Measurements from ENCODE around the gene ACSF2. TPM values are rescaled to one million over a fixed set of nuclear protein-coding genes. Genes with fewer than 3 reads are reported as not detected.

Gene ACSF2
- total RNA-seq, result 10 to 100 TPM; 33.1 to 33.4 TPM

- Mint-ChIP-seq H3K4me1 (ENCODE audit: low read depth) (peaks cover 37% of the 10 kb centered on the region), H3K4me3 (peak within 1 kb of the TSS; percentile 82), H3K27me3 (ENCODE audit: low read depth) (no peaks in the 10 kb centered on the region), H3K9me3 (ENCODE audit: insufficient read depth) (no peaks in the 10 kb centered on the region), H3K36me3 (ENCODE audit: low read depth) (no peaks in the 10 kb centered on the region), H3K27ac (peak within 1 kb of the TSS; percentile 90)
- POLR2A ChIA-PET, result interaction anchor here (1.0 to 1.9 kb wide), 5 partner anchors 29 to 54 kb away, joined by 3 to 14 read pairs (median 3); partner anchors contain the start of genes EME1 and LRRC59
- CTCF ChIA-PET, result interaction anchor here (0.7 to 4.5 kb wide), 7 partner anchors 9 to 53 kb away, joined by 3 to 44 read pairs (median 4); partner anchors contain the start of genes LRRC59 and RSAD1
- ATAC-seq (peak; percentile 87), DNase-seq (peak; percentile 81)
Measured at GRCh38 chr17:50425682-50426471, at the start of gene ACSF2. Gene ACSF2 (plus strand): TSS chr17:50426218. CDS start chr17:50426262, 44 bp downstream.

DNA sequence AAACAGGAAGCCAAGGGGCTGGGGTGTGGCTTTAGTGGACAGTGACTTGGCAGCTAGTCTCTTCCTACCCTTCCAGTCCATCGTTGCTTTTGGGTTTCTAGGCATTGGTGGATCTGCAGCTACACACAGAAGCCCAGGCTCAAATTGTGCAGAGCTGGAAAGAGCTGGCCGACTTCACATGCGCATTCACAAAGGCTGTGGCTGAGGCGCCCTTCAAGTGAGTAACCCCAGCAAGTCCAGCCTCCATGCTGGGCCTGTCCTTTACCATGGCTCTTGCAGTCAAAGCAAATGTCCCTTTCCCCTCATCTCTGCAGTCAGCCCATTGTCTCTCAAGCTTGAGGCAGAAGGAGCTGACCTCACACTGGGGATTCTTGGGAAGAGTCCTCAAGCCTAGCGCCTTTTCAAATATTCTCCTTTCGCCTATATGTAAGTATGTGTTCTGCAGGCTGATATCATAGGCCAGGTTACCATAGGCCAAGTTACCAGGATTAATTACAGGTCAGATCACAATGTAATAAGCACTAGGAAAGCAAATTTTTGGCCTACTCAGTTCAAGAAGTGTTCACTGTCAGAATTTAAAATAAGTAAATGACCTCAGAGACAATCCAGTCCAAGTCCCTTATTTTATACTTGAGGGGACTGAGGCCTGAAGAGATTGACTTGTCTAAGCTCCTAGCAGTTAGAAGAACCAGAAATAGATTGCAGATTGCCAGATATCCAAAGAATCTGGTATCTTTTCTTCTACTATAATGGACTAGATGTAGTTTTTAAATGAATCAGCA lies 46.5 kb upstream of the ACSF2 start:
- Mint-ChIP-seq H3K27me3 (ENCODE audit: low read depth) (no peaks in the 10 kb centered on the region), H3K36me3 (ENCODE audit: low read depth) (peaks cover 54% of the 10 kb centered on the region), H3K9me3 (ENCODE audit: insufficient read depth) (no peaks in the 10 kb centered on the region), H3K4me1 (ENCODE audit: low read depth) (peaks cover 19% of the 10 kb centered on the region), H3K27ac (peak overlapping the region; percentile 44), H3K4me3 (no peak overlapping the region)
- DNase-seq, result no peak
- ChIA-PET CTCF (interaction anchor here (0.7 to 4.4 kb wide), 4 partner anchors 13 to 42 kb away, joined by 3 to 30 read pairs (median 4); partner anchors contain the start of gene LRRC59), POLR2A (interaction anchor here (0.6 to 6.8 kb wide), 4 partner anchors 8 to 225 kb away, joined by 3 to 46 read pairs (median 4); partner anchors contain the start of gene LRRC59)
- ATAC-seq, result no peak

DNA sequence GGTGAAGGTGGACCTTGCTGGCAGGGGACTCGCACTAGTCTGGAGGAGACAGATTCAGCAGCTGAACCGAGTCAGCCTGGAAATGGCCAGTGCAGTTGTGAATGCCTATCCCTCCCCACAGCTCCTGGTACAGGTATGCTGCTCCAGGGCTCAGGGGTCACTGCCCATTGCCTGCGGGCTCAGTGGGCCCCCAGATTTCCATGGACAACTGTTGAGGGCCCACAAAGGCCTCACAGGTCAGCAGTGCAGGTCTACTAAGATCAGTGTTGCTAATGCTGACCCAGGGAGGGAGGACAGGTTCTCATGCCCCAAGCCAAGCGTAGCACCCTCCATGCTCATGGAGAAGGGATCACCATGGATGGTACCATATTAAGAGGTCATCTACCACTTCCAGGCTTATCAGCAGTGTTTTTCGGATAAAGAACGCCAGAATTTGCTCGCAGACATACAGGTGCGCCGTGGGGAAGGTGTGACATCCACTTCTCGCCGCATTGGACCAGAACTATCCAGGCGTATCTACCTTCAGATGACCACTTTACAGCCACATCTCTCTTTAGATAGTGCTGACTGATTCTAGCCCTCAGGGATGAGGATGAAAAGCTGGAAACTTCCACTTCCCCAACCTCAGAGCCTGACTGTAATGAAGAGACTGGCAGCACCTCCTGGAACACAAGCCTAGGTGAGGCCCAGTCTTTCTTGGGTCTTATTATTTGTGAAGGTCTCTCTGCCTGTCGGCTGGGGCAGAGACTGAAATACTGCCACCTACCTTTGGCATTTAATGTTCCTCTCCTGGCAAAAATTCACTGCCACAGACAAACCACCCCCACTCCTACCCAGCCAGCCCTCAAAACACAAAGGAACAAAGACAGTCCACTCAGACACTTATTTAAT lies 45.4 kb upstream of the ACSF2 start:
- peaks cover 57% of the 10 kb centered on the region for H3K36me3 Mint-ChIP-seq (ENCODE audit: low read depth)
- DNase-seq (no peak), ATAC-seq (no peak)
- no peaks in the 10 kb centered on the region for H3K9me3 Mint-ChIP-seq (ENCODE audit: insufficient read depth)
- H3K4me1 Mint-ChIP-seq (ENCODE audit: low read depth), result peaks cover 17% of the 10 kb centered on the region
- H3K27ac Mint-ChIP-seq, result no peak overlapping the region
- no peak overlapping the region for H3K4me3 Mint-ChIP-seq
- POLR2A ChIA-PET, result interaction anchor here (0.6 to 6.8 kb wide), 4 partner anchors 8 to 226 kb away, joined by 3 to 46 read pairs (median 4); partner anchors contain the start of gene LRRC59
- CTCF ChIA-PET, result interaction anchor here (1.9 to 4.4 kb wide), 2 partner anchors 16 to 18 kb away, joined by 16 to 30 read pairs; partner anchors contain the start of gene LRRC59
- H3K27me3 Mint-ChIP-seq (ENCODE audit: low read depth), result no peaks in the 10 kb centered on the region

GRCh38 chr17:50381260-50381815 lies 44.7 kb upstream of the ACSF2 start:
- no peak for DNase-seq
- peaks cover 61% of the 10 kb centered on the region for H3K36me3 Mint-ChIP-seq (ENCODE audit: low read depth)
- H3K4me3 Mint-ChIP-seq, result no peak overlapping the region
- no peaks in the 10 kb centered on the region for H3K9me3 Mint-ChIP-seq (ENCODE audit: insufficient read depth)
- POLR2A ChIA-PET, result interaction anchor here (1.1 to 6.8 kb wide), 5 partner anchors 8 to 18 kb away, joined by 3 to 46 read pairs (median 4); partner anchors contain the start of gene LRRC59
- no peak overlapping the region for H3K27ac Mint-ChIP-seq
- peaks cover 15% of the 10 kb centered on the region for H3K4me1 Mint-ChIP-seq (ENCODE audit: low read depth)
- no peak for ATAC-seq
- H3K27me3 Mint-ChIP-seq (ENCODE audit: low read depth), result no peaks in the 10 kb centered on the region
- CTCF ChIA-PET, result interaction anchor here (1.9 to 4.4 kb wide), 2 partner anchors 16 to 19 kb away, joined by 16 to 30 read pairs; partner anchors contain the start of gene LRRC59

DNA sequence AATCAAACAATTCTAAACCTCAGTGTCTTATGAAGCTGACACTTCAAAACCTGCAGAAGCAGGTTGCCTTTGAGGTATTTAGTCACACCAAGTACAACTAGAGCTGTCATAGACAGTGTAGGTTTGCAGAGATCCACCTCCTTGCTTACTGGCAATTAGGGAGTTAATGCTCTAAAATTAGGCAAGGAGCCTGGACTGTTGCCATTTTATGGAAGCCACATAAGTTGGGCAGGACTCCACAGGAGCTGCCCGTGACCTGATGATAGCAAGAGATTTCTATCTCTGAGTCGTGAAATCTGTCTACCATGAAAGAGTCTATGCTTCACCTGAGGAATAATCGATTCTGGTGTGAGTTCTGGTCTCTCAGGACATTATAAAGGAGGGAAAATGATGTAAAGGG lies 44.1 kb upstream of the ACSF2 start:
- DNase-seq, result no peak
- ATAC-seq, result no peak
- H3K27me3 Mint-ChIP-seq (ENCODE audit: low read depth), result no peaks in the 10 kb centered on the region
- peaks cover 13% of the 10 kb centered on the region for H3K4me1 Mint-ChIP-seq (ENCODE audit: low read depth)
- POLR2A ChIA-PET, result interaction anchor here (1.1 to 6.8 kb wide), 4 partner anchors 8 to 15 kb away, joined by 3 to 46 read pairs (median 4); partner anchors contain the start of gene LRRC59
- peaks cover 66% of the 10 kb centered on the region for H3K36me3 Mint-ChIP-seq (ENCODE audit: low read depth)
- H3K9me3 Mint-ChIP-seq (ENCODE audit: insufficient read depth), result no peaks in the 10 kb centered on the region
- H3K27ac Mint-ChIP-seq, result no peak overlapping the region
- H3K4me3 Mint-ChIP-seq, result no peak overlapping the region
- CTCF ChIA-PET, result interaction anchor here (1.9 to 4.4 kb wide), 2 partner anchors 15 to 20 kb away, joined by 16 to 30 read pairs; partner anchors contain the start of gene LRRC59

DNA sequence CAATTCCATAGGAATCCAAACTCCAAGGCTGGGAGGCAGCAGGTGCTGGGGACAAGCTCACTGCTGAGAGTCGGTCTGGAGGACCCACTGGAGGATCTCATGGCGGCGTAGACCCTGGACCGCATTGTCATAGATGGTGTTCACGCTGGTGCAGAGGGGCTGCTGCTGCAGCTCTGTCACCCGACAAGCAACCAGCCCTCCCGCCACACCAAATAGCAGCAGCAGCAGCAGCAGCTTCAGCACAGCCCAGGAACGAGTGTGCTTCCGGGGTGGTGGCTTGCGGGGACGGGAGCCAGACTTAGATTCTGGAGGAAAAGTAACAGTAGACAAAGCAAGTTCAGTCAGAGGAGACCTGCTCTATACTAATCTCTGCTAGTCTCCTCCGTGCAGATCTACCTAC lies 43.1 kb upstream of the ACSF2 start:
- ATAC-seq (no peak), DNase-seq (no peak)
- ChIA-PET POLR2A (interaction anchor here (6.8 kb wide), 1 partner anchor 14 kb away, joined by 46 read pairs; the partner anchor contains the start of gene LRRC59), CTCF (interaction anchor here (4.4 kb wide), 1 partner anchor 14 kb away, joined by 30 read pairs; the partner anchor contains the start of gene LRRC59)
- Mint-ChIP-seq H3K27ac (no peak overlapping the region), H3K4me1 (ENCODE audit: low read depth) (peaks cover 11% of the 10 kb centered on the region), H3K4me3 (no peak overlapping the region), H3K36me3 (ENCODE audit: low read depth) (peaks cover 74% of the 10 kb centered on the region), H3K9me3 (ENCODE audit: insufficient read depth) (no peaks in the 10 kb centered on the region), H3K27me3 (ENCODE audit: low read depth) (no peaks in the 10 kb centered on the region)

DNA sequence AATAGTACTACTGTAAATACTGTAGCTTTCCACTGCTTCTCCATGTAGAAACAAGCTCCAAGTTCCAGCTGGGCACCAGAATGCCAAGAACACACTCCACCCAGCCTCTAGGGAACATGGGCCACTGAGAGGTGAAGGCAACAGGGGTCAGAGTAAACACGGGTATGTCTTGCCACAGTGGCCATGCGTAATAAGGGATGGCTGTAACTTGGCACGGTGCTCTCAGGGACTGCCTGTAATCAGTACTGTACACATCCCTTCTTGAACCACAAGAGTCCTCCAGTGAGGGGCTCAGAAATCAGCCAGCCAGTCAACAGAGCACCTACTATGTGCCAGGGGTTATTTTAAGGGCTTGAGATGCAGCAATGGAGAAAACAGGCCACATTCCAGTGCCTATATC lies 39.5 kb upstream of the ACSF2 start:
- Mint-ChIP-seq H3K27me3 (ENCODE audit: low read depth) (no peaks in the 10 kb centered on the region), H3K9me3 (ENCODE audit: insufficient read depth) (no peaks in the 10 kb centered on the region), H3K4me3 (no peak overlapping the region), H3K36me3 (ENCODE audit: low read depth) (peaks cover 69% of the 10 kb centered on the region), H3K27ac (no peak overlapping the region), H3K4me1 (ENCODE audit: low read depth) (no peaks in the 10 kb centered on the region)
- ATAC-seq (no peak), DNase-seq (no peak)
- CTCF ChIA-PET, result interaction anchor here (3.7 to 4.0 kb wide), 2 partner anchors 11 to 24 kb away, joined by 16 to 31 read pairs; partner anchors contain the start of gene LRRC59
- POLR2A ChIA-PET, result interaction anchor here (1.0 to 1.2 kb wide), 2 partner anchors 7 to 11 kb away, joined by 4 read pairs; partner anchors contain the start of gene LRRC59

- ChIA-PET POLR2A (interaction anchor here (1.6 kb wide), 1 partner anchor 8 kb away, joined by 7 read pairs; no protein-coding TSS in a partner anchor), CTCF (interaction anchor here (0.9 to 1.3 kb wide), 2 partner anchors 9 to 26 kb away, joined by 3 to 11 read pairs; partner anchors contain the start of gene LRRC59)
- ATAC-seq (no peak), DNase-seq (no peak)
- H3K9me3 Mint-ChIP-seq (ENCODE audit: insufficient read depth), result no peaks in the 10 kb centered on the region
- H3K27me3 Mint-ChIP-seq (ENCODE audit: low read depth), result no peaks in the 10 kb centered on the region
- peaks cover 67% of the 10 kb centered on the region for H3K36me3 Mint-ChIP-seq (ENCODE audit: low read depth)
- H3K4me3 Mint-ChIP-seq, result no peak overlapping the region
- no peak overlapping the region for H3K27ac Mint-ChIP-seq
- H3K4me1 Mint-ChIP-seq (ENCODE audit: low read depth), result no peaks in the 10 kb centered on the region
Measured at GRCh38 chr17:50388728-50389127, 37.3 kb upstream of the ACSF2 start.

- Mint-ChIP-seq H3K27ac (no peak overlapping the region), H3K4me3 (no peak overlapping the region), H3K27me3 (ENCODE audit: low read depth) (no peaks in the 10 kb centered on the region), H3K4me1 (ENCODE audit: low read depth) (peaks cover 4% of the 10 kb centered on the region), H3K9me3 (ENCODE audit: insufficient read depth) (no peaks in the 10 kb centered on the region), H3K36me3 (ENCODE audit: low read depth) (peaks cover 68% of the 10 kb centered on the region)
- ChIA-PET CTCF (interaction anchor here (1.3 to 2.8 kb wide), 2 partner anchors 8 to 27 kb away, joined by 11 to 15 read pairs; partner anchors contain the start of gene LRRC59), POLR2A (interaction anchor here (1.9 kb wide), 1 partner anchor 16 kb away, joined by 5 read pairs; no protein-coding TSS in a partner anchor)
- no peak for DNase-seq
- no peak for ATAC-seq
Measured at GRCh38 chr17:50389534-50389933, 36.5 kb upstream of the ACSF2 start.

GRCh38 chr17:50392621-50393020 lies 33.4 kb upstream of the ACSF2 start:
- CTCF ChIA-PET, result interaction anchor here (1.1 to 2.4 kb wide), 2 partner anchors 14 to 86 kb away, joined by 3 to 8 read pairs; partner anchors contain the start of gene RSAD1
- no peak for DNase-seq
- Mint-ChIP-seq H3K27ac (no peak overlapping the region), H3K4me1 (ENCODE audit: low read depth) (peaks cover 25% of the 10 kb centered on the region), H3K9me3 (ENCODE audit: insufficient read depth) (no peaks in the 10 kb centered on the region), H3K27me3 (ENCODE audit: low read depth) (no peaks in the 10 kb centered on the region), H3K36me3 (ENCODE audit: low read depth) (peaks cover 57% of the 10 kb centered on the region), H3K4me3 (no peak overlapping the region)
- no peak for ATAC-seq
- POLR2A ChIA-PET, result interaction anchor here (1.6 to 1.8 kb wide), 2 partner anchors 19 to 28 kb away, joined by 4 to 7 read pairs; no protein-coding TSS in a partner anchor
